Amniotic epithelial cell (primary cell): ENCODE results near the gene TTR.
A peak's percentile ranks its signal among the peaks of the same experiment; 100 is the strongest.

ENCODE experiments used
- DNase-seq: peaks from one replicate; pipeline ENCODE4 v3.0.0-alpha.2; 2010; ENCODE audit warnings: low read depth

TTR gene

DNA sequence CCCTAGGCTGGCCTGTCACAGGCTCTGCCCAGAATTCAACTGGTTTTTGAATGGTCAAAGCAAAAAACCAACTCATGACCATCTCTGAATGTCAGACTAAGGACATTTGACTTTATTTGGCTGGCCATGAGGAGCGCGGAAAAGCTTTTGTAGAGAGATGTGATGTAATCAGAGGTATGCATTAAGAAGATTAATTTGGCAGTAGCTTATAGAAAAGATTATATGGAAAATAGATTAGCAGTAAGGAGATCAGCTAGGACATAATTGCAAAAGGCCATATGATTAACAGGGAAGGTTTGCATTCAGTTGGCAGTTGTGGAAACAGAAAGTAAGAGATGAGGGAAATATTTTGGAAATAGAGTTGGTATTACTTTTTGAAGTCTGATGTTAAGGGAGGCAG lies 12.3 kb upstream of the TTR start:
- no peak for DNase-seq

DNA sequence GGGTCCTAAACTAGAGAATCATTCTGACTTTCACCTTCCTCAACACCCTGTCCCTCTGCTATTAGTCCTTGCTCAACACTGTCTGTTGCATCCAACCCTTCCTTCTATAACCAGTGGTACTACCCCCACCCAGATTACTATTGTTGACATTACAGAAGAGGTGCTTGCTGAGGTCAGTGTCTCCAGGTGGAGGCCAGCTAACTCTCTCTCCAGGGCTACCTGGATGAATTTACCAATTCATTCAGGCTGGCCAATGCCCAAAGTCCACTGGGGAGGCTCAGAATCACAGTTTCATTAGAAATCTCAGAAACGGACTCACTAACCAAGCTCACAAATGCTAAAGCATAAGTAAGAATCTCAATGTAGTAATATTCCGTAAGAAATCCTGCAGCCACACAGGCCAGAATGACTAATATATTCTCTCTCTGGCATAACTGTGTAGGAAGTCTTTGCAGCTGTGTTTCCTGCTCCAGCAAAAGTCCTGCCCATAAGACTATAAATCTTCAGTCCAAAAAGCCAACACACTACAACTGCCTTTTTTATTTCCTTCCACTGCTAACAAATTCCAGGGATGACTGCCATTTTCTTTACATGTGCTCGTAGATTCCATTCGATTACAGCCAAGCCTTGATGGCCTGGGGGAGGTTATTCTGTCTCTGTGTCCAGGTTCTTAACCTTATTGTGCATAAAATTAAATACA lies 10.0 kb upstream of the TTR start:
- DNase-seq, result peak; percentile 88

GRCh38 chr18:31583185-31583854 lies 8.4 kb upstream of the TTR start:
- no peak for DNase-seq

DNA sequence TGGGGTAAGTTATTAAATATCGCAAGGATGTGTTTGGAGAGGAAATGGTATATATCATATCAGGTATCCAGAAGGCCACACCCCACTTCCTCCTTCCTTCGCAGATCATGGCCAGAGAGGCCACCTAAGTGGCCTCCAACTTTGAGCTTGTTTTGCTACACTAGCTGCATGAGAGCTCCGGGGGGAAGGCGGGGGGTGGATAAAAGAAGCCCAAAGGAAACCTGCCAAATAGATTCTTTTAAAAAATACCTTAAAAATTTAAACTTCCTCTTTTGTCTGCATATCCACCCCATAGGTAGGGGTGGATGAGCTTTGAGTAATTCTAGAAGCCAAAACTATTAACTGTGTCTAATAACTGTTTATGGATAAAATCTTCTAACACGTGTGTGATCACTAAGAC lies 5.7 kb upstream of the TTR start:
- no peak for DNase-seq

DNA sequence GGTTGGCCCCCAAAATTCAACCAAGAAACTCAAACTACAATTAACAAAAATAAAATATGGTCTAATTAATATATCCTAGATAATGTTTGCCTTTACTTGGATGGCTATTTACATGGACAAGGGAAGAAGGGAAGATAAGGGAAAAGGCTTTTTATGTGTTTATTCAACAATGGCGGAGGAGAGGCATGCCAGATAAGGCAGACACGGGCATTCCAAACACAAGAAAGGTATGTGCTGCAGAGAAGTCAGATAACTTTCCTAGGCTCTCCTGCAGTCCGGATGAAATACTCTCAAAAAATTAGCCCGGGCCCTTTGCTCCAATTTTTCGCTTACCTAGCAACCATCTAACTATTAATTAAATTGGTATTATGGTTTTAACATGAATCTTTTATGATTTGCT lies 5.1 kb upstream of the TTR start:
- DNase-seq, result peak; percentile 34

DNA sequence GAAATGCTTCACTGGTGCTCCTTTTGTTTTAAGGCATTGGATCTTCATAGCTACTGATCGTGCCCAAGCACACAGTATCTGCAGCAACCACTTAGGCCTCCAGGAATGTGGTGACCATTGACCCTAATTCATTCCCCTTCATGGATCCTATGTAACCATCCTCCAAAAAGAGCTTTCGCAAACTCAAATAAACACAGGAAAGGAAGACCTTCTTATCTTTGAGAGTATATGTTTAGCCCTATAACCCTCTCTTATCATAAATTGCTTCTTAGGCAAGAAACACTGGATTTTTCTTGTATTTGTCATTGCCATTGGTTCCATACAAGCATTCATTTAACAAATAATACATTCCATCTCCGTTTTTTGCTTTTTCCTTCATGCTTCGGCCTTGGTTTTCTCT lies 4.1 kb upstream of the TTR start:
- peak; percentile 64 for DNase-seq

GRCh38 chr18:31590570-31590969 lies 1.1 kb upstream of the TTR start:
- DNase-seq, result no peak

- no peak for DNase-seq
Measured at GRCh38 chr18:31591113-31591512, 564 bp upstream of the TTR start.

DNA sequence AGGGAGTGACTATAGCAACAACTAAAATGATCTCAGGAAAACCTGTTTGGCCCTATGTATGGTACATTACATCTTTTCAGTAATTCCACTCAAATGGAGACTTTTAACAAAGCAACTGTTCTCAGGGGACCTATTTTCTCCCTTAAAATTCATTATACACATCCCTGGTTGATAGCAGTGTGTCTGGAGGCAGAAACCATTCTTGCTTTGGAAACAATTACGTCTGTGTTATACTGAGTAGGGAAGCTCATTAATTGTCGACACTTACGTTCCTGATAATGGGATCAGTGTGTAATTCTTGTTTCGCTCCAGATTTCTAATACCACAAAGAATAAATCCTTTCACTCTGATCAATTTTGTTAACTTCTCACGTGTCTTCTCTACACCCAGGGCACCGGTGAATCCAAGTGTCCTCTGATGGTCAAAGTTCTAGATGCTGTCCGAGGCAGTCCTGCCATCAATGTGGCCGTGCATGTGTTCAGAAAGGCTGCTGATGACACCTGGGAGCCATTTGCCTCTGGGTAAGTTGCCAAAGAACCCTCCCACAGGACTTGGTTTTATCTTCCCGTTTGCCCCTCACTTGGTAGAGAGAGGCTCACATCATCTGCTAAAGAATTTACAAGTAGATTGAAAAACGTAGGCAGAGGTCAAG lies 955 bp downstream of the TTR start:
- no peak for DNase-seq

DNA sequence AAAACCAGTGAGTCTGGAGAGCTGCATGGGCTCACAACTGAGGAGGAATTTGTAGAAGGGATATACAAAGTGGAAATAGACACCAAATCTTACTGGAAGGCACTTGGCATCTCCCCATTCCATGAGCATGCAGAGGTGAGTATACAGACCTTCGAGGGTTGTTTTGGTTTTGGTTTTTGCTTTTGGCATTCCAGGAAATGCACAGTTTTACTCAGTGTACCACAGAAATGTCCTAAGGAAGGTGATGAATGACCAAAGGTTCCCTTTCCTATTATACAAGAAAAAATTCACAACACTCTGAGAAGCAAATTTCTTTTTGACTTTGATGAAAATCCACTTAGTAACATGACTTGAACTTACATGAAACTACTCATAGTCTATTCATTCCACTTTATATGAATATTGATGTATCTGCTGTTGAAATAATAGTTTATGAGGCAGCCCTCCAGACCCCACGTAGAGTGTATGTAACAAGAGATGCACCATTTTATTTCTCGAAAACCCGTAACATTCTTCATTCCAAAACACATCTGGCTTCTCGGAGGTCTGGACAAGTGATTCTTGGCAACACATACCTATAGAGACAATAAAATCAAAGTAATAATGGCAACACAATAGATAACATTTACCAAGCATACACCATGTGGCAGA lies 3.6 kb downstream of the TTR start:
- no peak for DNase-seq

DNA sequence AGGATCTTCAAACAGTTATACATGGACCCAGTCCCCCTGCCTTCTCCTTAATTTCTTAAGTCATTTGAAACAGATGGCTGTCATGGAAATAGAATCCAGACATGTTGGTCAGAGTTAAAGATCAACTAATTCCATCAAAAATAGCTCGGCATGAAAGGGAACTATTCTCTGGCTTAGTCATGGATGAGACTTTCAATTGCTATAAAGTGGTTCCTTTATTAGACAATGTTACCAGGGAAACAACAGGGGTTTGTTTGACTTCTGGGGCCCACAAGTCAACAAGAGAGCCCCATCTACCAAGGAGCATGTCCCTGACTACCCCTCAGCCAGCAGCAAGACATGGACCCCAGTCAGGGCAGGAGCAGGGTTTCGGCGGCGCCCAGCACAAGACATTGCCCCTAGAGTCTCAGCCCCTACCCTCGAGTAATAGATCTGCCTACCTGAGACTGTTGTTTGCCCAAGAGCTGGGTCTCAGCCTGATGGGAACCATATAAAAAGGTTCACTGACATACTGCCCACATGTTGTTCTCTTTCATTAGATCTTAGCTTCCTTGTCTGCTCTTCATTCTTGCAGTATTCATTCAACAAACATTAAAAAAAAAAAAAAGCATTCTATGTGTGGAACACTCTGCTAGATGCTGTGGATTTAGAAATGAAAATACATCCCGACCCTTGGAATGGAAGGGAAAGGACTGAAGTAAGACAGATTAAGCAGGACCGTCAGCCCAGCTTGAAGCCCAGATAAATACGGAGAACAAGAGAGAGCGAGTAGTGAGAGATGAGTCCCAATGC lies 4.6 kb downstream of the TTR start:
- DNase-seq, result peak; percentile 7

- peak; percentile 31 for DNase-seq
Measured at GRCh38 chr18:31598021-31598805, 6.5 kb downstream of the TTR start.

GRCh38 chr18:31603315-31603714 lies 11.6 kb downstream of the TTR start:
- DNase-seq, result peak; percentile 50

DNA sequence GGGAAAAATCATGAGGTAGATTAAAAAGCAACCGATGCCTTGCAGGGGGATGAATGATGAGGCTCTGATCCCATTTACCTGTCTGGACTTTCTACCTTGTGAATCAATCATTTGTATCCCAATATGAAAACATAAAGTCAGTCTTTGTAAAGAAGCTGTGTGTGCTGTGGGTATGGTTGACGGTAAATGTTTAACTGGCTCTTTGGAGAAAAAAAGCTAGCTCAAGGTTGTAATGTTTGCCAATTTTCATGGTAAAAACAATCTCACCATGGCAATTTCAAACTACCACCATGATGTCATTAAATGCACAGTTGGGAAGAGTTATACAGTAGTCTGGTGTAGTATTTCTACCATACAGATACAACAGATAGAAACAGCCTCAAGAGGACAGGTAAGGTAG lies 14.6 kb downstream of the TTR start:
- DNase-seq, result no peak

DNA sequence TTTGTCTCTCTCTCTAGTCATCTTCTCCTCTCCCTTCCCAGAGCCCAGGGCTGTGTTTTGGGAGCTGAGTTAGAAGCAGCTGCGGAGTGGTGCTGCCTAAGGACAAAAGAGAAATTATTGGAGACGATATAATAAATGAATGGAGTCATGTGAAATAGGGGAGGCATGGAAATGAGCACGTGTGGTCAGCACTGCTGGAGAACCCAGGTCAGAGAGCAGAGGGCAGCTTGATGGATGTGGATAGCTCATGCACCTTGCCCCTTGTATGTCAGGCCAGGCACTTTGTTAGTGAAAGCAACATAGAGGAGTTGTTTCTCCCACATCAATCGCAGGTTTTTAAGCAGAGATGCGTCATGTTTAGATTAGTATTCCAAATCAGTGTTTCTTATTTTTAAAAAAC lies 15.7 kb downstream of the TTR start:
- DNase-seq, result no peak

DNA sequence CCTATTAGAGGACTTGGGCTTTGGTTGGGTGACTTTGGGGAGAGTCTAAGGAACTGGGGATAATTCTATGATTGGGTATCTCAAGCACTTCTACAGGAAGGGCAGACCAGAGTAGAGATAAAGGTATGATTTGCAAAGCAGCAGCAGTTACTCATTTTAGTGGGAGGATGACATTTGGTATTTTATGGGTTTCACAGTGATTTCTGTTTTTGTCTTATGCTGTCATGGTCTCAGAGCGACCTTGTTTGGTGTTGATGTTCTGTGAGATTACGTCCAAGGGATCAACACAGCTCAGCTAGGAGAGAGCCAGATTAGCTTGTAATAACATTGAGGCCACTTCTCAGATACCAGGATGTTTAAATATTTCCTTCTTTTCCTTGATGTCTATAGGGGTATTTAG lies 18.2 kb downstream of the TTR start:
- peak; percentile 53 for DNase-seq

DNA sequence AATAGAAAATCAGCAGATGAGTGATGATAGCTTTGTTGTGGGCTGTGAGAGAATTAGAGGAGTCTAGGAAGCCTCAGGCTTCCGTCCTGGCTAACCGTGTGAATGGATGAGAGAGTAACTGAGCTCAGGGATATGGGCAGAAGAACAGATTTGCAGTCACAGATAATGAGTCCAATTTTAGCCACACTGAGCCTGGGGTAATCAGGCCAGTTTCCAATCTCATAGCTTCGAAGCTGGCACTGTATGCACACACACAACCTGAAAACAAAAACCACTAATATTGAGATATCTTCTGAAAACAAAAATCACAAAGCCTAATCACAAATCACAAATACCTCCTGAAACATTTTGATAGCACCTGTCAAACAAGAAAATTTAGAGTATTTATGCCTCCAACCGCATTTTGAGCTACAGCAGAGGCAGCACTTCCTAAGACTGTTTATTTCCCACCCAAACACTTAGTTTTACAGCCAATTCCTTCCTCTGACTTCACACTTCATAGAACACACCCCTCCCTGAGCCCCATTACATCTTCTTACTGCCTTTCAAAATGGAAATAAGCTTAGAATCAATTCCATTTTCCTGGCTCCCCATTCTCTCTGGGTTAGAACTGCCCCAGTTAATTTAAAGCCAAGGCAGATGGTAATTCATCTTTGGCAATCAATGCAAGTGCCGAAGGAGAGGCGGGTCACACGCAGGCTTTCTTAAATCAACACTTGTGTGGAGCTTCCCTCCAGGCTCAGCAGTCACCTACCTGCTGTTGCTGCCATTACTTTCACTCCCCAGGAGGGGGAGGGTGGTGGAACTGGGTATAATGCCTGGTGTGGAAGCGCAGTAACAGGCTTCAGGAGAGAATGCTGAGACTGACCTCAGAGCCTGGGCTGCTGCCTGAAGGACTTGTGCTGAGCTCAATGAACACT lies 18.9 kb downstream of the TTR start:
- peak; percentile 24 for DNase-seq

DNA sequence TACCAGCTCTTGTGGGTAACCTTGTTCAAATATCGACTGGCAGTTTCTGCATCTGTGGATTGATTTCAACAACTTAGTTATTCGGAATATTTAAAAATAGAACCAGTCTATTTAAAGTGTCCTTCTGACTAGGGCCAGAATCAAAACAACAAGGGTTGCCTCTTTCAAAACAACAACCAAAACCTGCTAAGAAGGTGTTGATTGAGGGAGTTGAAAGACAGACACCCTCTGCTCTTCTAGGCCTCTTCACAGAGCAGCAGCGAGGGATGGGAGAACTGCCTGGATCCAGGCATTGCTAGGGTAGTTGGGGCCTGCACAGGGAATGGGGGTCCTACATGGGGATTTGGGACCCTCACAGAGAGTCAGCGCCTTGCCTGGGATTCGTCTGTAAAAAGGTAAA lies 19.8 kb downstream of the TTR start:
- no peak for DNase-seq

DNA sequence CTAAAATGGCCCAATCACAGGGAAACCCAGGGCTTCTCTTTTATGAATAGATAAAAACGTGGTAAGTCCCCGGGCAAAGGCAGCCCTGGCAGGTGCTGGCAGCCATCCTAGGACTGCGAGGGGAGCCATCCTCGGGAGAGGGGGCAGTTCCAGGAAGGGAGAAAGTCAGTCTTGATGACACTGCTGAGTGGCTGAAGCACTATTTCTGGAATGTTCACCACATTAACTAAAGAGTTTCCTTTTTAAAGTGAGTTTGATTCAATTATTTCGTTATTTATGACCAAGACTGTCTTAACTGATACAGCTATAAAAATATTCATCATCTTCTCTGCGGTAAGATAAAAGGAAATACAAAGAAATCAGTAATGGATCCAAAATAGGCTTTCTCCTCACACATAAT lies 20.4 kb downstream of the TTR start:
- DNase-seq, result no peak

DNA sequence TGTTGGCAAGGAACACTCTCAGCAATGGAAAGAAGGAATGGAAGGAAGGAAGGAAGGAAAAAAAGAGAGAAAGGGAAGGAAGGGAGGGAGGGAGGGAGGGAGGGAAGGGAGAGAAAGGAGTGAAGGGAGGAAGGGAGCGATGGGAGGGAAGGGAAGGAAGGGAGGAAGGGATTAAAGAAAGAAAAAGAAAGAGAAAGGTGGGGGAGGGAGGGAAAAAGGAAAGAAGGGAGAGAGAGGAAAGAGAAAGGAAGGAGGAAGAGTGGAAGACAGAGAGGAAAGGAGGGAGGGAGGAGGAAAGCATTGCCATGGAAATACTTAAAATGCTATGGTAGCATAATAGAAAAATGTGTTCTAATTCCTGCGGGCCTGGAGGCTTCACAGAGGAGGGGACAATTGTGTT lies 22.4 kb downstream of the TTR start:
- DNase-seq, result no peak
